ENCODE measurements around the gene BMPR1A.

DNA sequence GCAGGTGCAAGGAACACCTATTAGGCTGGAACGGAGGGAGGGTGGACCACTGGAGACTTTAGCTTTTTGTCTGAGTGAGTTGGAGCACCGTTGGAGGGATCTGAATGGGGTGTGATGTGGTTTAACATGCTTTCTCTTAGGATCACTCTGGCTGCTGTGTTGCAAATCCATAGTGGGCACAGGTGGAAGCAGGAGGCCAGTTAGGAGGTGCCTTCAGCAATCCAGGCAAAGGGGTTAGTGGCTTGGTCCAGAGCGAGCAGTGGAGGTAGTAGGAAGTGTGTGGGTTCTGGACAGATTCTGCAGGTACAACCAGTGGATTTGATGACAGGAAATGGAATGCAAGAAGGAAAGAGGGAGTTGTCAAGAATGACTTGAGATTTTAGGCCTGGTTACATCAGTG, 106.0 kb downstream of the BMPR1A start:
- no peak for TF ChIP-seq EZH2 (IDR thresholded peaks at IDR 0.05; ENCODE audit: insufficient read depth, poor library complexity, severe bottlenecking)
- TF ChIP-seq EZH2phosphoT487 (IDR thresholded peaks at IDR 0.05; ENCODE audit: insufficient read depth, low read depth) = no peak

Data from GM23248 (cell line).